GM21723 (cell line): ENCODE results near the gene VASP.
"Not testable (repeated sequence)": the region's sequence is repeated elsewhere in the genome, so short reads cannot be mapped to it uniquely, and the experiment has no call there.

ENCODE experiments used
- ATAC-seq: cut with Tn5 transposase; IDR thresholded peaks from one replicate; pipeline ENCODE4 v1.9.1; 2021; ENCODE audit warnings: mild to moderate bottlenecking, moderate library complexity; ENCODE audit not compliant: unreplicated experiment

The VASP gene

DNA sequence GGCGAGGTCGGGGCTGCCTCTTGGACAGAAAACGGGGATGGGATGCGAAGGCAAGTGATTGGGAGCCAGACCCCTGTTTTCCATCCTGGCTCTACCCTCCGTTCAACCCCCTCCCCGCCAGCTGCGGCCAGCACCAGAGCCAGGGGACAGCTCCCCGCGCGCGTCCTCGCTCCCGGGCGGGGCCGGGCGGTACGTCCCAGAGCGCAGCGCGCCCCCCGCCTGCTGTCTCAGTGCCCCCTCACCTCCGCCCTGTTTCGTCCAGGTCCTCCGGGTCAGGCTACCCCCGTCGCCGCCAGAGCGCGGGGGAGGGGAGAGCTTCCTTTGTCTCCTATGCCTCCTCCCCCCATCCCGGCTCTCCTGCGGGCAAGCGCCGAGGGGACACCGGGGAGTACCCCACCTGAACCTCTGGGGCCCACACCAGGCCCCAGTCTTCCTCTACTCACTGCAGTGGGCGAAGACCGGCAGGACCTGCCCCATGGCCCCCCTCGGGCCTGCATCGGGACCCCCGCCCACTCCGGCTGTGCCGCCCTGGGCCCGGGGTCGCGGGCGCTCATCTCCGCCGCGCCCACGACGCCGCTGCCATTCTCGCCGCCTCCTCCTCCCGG is 10.8 kb upstream of the VASP start:
- ATAC-seq, result peak; percentile 23

DNA sequence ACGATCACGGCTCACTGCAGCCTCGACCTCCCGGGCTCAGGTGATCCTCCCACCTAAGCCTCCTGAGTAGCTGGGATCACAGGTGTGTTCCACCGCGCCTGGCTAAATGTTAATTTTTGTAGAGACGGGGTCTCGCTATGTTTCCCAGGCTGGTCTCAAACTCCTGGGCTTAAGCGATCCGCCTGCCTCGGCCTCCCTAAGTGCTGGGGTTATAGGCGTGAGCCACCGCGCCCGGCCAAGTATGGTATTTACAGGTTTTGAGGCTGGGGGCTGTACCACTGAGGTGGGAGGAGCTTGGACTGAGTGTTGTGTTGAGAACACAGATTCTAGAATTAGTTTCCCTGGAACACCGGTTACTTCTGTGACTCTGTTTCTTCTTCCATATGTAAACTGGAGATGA is 9.5 kb upstream of the VASP start:
- ATAC-seq, result no peak

DNA sequence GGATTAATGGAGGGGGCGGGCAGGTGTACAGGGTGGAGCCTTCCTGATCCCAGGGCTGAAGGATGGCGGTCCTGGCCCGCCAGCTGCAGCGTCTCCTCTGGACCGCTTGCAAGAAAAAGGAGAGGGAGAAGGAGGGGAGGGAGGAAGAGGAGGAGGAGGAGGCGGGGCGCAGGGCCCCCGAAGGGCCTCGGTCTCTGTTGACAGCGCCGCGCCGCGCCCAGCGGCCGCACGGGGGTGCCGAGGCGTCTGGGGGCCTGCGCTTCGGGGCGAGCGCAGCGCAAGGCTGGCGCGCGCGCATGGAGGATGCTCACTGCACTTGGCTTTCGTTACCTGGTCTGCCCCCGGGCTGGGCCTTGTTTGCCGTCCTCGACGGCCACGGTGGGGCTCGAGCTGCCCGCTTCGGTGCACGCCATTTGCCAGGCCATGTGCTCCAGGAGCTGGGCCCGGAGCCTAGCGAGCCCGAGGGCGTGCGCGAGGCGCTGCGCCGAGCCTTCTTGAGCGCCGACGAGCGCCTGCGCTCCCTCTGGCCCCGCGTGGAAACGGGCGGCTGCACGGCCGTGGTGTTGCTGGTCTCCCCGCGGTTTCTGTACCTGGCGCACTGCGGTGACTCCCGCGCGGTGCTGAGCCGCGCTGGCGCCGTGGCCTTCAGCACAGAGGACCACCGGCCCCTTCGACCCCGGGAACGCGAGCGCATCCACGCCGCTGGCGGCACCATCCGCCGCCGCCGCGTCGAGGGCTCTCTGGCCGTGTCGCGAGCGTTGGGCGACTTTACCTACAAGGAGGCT is 8.7 kb upstream of the VASP start, which contains the start of gene PPM1N:
PPM1N (plus strand) TSS at position 33 of the 785 bp plus-strand sequence; CDS start at position 63, 30 bp downstream.
- ATAC-seq, result no peak

DNA sequence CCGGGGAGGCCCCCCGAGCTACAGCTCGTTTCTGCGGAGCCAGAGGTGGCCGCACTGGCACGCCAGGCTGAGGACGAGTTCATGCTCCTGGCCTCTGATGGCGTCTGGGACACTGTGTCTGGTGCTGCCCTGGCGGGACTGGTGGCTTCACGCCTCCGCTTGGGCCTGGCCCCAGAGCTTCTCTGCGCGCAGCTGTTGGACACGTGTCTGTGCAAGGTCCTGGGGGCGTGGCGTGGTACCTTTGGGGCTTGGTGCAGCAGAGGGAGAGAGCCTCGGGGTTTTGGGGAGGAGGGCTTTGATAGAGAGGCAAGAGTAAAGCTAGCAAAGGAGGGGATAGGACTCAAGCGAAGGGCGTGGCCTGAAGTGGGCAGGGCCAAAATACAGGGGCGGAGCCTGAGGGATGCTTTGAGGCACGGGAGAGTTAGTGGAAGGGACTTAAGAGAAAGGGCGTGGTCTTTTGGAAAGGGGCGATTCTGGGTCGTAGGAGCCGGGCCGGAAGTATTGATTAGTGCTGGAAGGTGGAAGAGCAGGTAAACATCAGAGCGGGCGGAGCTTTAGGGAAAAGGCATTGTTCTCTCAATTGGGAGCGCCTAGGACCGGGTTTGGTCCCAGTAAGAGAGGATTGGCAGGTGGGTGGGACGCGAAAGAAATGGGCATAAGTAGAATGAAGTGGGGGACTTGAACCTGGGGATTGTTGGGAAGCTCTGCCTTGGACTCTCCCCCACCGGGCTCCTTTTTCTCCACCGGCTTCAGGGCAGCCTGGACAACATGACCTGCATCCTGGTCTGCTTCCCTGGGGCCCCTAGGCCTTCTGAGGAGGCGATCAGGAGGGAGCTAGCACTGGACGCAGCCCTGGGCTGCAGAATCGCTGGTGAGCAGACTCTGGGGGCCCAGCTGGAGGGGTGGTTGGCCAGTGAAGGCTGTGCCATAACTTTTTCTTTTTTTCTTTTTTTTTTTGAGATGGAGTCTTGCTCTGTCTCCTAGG is 7.8 kb upstream of the VASP start:
- ATAC-seq, result no peak

DNA sequence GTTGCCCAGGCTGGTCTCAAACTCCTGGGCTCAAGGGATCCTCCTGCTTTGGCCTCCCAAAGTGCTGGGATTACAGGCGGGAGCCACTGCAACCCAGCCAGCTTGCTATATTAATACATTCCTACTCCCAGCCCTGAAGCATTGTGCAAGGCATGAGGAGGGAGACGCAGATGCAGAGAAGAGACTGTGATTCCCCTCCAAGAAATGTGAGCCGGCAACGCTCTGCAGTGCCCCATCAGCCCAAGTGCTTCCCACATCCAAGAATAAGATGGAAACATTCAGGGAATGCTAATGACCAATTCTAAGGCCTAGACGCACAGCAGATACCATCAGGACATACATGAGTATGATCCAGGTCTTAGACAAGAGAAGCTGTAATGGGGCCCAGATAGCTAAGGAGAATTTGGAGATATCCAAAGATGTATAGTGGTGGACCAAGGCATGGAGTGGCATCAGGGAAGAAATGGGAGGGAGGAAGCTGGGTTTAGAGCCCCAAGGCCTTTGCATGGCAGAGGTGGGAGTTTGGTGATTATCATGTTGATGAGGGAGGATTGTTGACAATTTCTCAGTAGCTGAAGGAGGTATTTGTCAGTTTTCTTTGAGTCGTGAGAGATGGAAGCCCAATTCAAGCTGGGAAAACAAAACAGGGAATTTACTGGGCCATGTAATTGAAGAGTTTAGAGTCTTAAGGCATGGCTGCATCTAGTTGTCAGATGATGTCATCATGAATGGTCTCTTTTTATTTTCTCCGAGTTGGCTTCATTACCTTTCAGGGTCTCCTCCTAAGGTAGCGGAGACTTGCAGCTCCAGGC is 6.2 kb upstream of the VASP start:
- no peak for ATAC-seq

DNA sequence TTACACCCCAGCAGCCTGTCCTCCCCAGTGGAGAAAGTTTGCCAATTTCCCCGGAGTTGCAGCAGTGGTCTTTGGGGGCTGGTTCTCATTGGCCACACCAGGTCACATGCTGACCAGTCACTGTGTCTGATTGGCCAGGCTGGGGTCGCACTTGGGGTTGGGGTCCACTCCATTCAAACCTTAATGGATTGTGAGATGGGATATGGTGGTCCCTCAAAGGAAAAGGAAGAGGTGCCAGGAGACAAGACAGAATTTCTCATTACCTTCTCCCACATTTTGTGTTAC is 5.6 kb upstream of the VASP start:
- ATAC-seq, result no peak

DNA sequence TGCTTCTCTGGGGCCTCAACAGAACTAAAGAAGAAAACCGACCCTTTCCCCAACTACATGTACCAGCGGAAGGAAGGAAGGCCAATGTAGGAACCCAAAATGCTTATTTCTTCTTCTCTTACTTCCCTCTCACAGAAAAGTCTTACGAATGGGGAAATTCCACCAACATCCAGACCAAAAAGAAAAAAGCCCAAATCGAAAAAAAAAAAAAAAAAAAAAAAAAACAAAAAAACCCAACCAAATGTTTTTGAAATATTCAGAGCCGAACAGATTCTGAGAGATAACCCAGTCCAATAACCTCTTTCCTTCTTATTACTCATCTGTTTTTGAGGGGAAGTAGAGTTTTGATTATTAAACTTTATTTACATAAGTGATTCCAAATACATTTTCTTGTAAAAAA is 5.2 kb upstream of the VASP start:
- no peak for ATAC-seq

DNA sequence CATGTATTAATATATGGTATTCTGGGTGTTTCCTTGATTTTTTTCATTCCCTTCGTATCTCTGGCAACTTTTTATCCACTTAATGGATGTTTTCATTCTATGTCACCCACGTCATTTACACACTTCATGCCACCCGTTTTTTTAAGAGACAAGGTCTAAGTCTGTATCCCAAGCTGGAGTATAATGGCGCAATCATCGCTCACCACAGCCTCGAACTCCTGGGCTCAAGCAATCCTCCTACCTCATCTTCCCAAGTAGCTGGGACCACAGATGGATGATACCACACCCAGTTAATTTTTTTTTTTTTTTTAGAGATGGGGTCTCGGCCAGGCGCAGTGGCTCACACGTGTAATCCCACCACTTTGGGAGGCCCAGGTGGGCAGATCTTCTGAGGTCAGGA is 3.4 kb upstream of the VASP start:
- ATAC-seq, result no peak

DNA sequence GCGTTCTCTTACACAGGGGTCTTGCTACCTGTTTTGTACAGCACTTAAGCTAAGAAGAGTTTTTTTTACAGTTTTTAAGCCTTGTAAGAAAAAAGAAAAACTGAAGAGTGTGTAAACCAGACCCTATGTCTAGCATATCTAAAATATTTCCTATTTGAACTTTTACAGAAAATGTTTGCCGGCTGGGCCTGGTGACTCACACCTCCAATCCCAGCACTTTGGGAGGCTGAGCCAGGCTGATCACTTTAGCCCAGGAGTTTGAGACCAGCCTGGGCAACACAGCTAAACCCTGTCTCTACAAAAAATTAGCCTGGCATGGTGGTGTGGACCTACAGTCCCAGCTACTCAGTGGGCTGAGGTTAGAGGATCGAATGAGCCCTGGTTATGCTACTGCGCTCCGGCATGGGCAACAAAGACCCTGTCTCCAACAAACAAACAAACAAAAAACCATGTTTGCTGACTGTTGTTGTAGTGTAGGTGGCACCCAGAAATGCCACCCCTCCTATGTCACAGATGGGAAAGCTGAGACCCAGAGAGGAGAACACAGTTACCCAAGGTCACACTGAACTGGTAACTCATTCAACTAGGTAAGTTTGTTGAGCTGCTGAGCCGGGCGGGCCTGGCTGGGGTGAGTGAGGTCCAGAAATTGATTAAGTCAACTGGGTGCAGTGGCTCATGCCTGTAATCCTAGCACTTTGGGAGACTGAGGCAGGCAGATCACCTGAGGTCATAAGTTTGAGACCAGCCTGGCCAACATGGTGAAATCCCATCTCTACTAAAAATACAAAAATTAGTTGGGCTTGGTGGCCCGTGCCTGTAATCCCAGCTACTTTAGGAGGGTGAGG is 1.9 kb upstream of the VASP start:
- ATAC-seq, result no peak

DNA sequence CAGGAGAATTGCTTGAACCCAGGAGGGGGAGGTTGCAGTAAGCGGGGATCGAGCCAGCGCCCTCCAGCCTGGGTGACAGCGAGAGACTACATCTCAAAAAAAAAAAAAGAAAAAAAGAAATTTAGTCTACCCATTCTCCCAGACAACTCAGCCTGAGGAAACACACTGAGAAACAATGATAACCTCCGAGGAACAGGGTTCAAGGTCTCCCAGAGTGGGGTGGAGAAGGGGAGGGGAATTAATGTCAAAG is 1.4 kb upstream of the VASP start:
- ATAC-seq, result no peak

DNA sequence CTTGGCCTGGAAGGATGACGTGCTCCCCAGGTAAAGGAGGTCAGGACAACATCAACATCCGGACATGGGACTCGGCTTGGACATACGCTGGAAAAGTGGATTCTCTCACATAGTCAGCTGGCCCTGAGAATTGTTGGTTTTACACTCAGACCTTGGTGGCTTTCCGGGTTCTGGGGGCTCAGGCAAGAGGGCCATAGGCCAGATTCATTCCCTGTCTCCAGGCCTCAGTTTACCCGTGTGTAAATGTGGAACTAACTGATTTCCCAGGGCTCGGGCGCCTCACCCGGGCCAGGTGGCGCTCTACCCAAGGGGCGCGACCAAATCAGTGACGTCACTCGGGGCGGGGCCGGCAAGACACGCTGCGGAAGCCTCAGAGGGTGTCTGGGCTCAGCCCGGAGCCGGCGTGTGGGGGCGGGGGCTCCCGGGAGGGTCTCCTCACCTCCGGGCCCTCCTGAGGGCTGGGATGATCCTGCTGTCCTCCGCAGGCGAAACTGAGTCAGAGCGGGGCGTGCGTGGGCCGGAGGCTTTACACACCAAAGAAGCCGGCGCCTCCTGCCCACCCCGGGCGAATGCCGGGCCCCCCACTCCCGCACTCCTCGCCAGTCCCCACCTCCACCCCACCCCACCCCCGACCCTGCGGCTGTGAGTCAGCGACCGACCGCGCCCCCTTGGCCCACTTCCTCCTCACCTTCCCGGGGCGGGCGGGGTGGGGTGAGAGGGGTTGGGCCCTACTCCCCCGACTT is 862 bp upstream of the VASP start:
- ATAC-seq, result peak; percentile 57

DNA sequence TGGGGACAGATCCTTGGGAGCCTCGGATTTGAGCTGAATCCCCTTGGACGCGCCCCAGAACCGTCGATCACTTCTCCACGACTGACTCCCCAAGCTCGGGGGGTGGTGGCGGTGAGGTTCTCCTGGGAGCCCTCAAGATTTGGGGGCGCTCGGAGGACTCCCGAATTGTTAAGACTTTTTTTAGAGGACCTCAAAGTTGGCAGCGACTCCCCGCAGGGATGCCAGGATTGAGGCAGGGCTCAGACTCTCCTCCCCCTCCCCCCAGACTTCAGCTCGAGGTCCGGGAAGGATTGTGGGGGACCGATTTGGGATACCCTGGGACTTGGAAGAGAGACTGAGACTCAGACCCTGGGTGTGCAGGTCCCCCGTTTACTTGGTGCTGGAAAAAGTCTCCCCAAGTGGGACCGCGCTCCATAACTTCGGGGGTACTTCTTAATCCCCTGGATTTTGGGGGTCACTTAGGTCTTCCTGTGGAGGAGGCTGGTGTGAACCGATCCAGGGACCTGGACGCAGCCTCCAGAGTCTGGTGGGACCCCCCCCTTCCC is 665 bp downstream of the VASP start:
- no peak for ATAC-seq

DNA sequence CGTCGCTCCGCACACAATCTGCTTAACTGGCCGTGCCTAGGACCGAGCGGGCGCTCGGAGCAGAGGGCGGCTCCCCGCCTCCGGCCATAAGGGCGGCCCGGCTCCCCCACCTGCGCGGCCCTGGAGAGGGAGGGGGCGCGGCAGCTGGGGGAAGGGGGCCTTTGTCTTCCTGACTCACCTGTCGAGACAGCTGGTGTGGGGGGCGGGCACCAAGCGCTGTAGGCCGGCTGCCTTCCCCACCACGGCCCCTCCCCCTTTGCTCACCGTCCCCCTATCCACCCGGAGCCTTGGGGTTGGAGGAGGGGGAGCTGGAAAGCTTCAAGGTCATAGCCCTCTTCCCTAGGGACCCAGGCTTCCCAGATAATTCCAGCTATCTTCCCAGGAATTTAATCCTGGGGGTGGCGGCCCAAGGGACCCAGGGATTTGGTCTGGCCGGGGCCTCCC is 1.2 kb downstream of the VASP start:
- no peak for ATAC-seq

DNA sequence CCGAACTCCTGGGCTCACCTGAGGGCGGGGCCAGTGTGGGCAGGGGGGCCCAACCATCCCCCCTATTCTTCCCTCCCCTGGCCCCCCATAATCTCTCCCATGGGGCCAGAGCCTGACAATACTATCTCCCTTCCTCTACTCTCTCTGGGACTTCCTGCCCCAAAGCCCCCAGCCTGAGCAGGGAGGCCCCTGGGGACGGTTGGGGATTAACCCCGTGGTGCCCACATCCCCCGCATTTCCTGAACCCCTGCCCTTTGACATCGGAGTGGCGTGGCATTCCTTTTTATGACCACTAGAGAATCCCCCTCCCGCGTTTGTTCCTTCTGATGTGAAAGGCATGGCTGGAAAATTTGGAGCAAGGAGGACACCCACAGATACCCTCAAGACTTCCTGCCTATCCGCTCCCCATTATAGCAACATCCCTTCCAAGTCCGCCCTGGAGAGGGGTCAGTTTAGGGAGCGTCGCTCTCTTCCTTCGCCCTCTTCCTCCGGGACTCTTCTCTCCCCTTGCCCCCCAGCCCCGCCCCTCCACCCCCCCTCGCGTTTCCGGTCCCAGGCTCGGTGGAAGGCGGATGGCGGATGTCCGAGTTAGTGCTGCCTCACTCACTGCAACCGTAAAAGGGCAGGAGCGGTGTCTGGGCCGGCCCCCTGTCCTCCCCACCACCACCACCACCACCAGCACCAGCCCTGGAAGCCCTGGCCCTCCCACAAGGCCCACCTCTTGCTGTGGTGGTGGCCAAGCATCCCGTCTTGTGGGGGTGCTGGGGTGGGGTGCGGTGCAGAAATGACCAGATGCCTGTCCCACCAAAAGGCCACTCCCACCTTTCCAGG is 1.8 kb downstream of the VASP start:
- no peak for ATAC-seq

DNA sequence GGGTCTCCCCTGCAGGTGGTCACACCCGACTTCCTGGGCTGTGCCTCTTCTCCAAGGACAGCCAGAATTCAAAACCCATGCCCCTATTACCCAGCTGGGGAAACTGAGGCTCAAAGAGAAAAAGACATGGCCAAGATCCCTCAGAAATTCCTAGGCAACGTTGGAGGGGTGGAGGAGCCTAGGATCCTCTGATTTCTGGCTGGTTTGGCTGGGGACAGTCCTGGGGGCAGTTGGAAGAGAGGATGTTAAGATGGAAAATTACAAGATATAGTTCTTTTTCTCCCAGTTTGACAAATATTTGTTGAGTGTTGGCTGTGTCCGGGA is 2.4 kb downstream of the VASP start:
- no peak for ATAC-seq

DNA sequence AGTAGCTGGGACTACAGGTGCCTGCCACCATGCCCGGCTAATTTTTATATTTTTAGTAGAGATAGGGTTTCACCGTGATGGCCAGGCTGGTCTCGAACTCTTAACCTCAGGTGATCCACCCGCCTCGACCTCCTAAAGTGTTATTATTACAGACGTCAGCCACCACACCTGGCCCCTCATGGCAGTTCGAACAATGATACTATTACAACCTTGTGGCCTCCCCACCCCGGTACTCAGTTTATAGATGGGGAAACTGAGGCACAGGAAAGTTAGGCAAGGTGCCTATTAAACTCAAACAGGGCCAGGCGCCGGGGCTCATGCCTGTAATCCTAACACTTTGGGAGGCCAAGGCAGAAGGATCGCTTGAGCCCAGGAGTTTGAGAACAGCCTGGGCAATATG is 3.1 kb downstream of the VASP start:
- ATAC-seq, result not testable (repeated sequence)

DNA sequence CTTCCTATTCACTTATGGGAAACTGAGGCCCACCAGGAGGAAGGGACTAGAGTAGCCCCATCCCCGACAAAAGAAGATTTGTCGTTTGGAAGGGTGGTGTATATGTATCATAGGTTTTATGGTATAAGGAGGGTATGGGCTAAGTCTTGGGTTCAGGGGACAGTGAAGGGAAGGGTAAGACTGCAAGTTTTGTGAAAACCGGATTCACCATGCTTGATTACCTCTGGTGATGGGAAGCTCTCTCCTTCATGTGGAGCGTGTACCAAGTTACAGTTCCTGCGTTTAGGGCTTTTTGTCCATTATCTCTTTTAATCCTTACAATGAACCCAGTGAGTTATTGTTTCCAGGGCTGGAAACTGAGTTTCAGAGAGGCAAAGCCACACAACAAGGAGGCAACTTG is 3.8 kb downstream of the VASP start:
- no peak for ATAC-seq

DNA sequence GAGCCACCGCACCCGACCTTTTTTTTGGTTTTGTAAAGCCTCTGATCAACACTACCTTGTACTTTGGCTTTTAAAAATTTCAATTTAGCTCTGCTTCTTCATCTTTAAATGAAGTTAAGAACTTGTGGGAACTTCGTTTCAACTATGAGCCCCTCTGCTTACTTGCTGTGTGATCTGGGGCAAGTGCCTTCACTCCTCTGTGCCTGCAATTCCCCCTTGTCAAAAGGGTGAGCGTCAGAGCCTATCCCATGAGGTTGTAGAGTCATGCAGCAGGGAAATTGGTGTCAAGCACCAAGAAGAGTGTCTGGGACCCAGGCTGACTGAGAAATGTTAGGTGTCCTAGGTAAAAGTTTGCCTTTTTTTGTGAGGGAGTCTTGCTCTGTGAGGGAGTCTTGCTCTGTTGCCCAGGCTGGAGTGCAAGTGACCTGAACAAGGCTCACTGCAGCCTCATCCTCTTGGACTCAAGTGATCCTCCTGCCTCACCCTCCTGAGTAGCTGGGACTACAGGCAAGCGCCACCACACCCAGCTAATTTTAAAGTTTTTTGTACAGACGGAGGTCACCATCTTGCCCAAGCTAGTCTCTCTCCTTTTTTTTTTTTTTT is 5.7 kb downstream of the VASP start:
- no peak for ATAC-seq
